ENCODE measurements around the gene ADAMTS1. TPM values are rescaled to one million over a fixed set of nuclear protein-coding genes. Genes with fewer than 3 reads are reported as not detected.

ADAMTS1 gene
- total and polyA plus RNA-seq, 2 of the 4 experiments (the other 2 are of a cell fraction), result 116 to 317 TPM

DNA sequence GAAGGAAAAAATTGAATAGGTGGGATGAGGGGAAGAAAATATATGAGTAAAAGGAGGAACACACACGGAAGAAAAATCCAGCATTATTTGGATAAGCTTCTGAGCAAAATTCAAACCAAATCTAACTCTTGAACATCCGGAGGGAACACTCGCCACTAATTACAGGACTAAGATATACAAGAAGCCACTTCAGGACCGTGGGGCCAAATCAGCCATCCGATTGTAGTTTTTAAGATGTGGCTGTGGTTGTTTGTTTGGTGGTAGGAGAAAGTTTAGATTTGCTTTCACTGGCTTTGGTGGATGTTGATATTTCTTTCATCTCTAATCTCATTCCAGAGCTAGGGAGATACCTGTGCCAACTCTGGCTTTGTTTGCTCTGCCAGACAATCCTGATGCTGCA is 43.7 kb upstream of the ADAMTS1 start:
- Histone ChIP-seq H3K14ac (replicated peaks; ENCODE audit: low read depth, low read length) (no peak overlapping the region), H4K91ac (ENCODE audit: insufficient read depth, low read depth, low read length) (no peak overlapping the region), H2AK9ac (replicated peaks; ENCODE audit: low read depth, low read length, poor library complexity) (no peak overlapping the region), H3K36me3 (ENCODE audit: control insufficient read depth, insufficient read depth, low read length) (no peaks in the 10 kb centered on the region), H3K27me3 (ENCODE audit: control insufficient read depth, insufficient read depth, low read length) (no peaks in the 10 kb centered on the region), H2BK20ac (ENCODE audit: low read depth, low read length) (no peak overlapping the region), H4K8ac (ENCODE audit: low read depth in 2 of 2, low read length in 2 of 2) (no peak overlapping the region), H3K27ac (ENCODE audit: insufficient read depth, low read length) (no peak overlapping the region), H2BK120ac (ENCODE audit: low read depth, low read length) (no peak overlapping the region), H3K4me3 (ENCODE audit: insufficient read depth, low read depth, low read length) (no peak overlapping the region), H2AFZ (replicated peaks; ENCODE audit: low read length, poor library complexity) (no peak overlapping the region), H4K20me1 (ENCODE audit: insufficient read depth, low read length) (no peaks in the 10 kb centered on the region), H3K56ac (ENCODE audit: extremely low read depth, insufficient read depth, low read length) (no peak overlapping the region), H3K4me2 (ENCODE audit: low read depth, low read length) (no peak overlapping the region), H2BK15ac (ENCODE audit: low read depth, low read length) (no peak overlapping the region), H4K5ac (ENCODE audit: low read depth, low read length) (no peak overlapping the region), H3K9me1 (ENCODE audit: insufficient read depth, low read length) (no peaks in the 10 kb centered on the region), H3K4ac (ENCODE audit: low read depth, low read length) (no peak overlapping the region), H3K4me1 (ENCODE audit: control insufficient read depth, insufficient read depth, low read length) (peaks cover 2% of the 10 kb centered on the region; the same call in 1 of the 2 replicates), H2BK5ac (ENCODE audit: low read depth, low read length, poor library complexity, severe bottlenecking) (no peak overlapping the region), H3K18ac (ENCODE audit: low read depth, low read length) (no peak overlapping the region), H3K79me1 (ENCODE audit: low read depth in 1 of 2, low read length in 2 of 2) (no peaks in the 10 kb centered on the region), H3K9me3 (ENCODE audit: control insufficient read depth, insufficient read depth, low read length) (no peaks in the 10 kb centered on the region), H2AK5ac (ENCODE audit: low read depth, low read length) (no peak overlapping the region), H3K9ac (ENCODE audit: low read depth, low read length) (no peak overlapping the region), H3K23ac (ENCODE audit: low read depth, low read length) (no peak overlapping the region)
- ChIA-PET POLR2A (ENCODE audit: unreplicated experiment) (no interaction called here), CTCF (interaction anchor here (1.0 to 1.2 kb wide), 2 partner anchors 12 to 62 kb away, joined by 3 read pairs; no protein-coding TSS in a partner anchor)
- dilution Hi-C loops (cut with HindIII; ENCODE audit: low sequenced_read_pairs, unreplicated experiment) (no loop called here), in situ Hi-C loops (cut with MboI; ENCODE audit: low sequenced_read_pairs) (no loop called here), intact Hi-C loops (cut with micrococcal nuclease) (no loop called here)
- no TSS peak for BruUV-seq (replicated peaks)
- TF ChIP-seq BHLHE40 (IDR thresholded peaks at IDR 0.05; ENCODE audit: low read depth, low read length), result no peak
- TF ChIP-seq POLR2A (IDR thresholded peaks at IDR 0.05; ENCODE audit: low read depth, low read length), result no peak
- no peak for TF ChIP-seq RFX5 (IDR thresholded peaks at IDR 0.05; ENCODE audit: low read depth, low read length)
- no peak for TF ChIP-seq CHD1 (IDR thresholded peaks at IDR 0.05; ENCODE audit: low read depth, low read length)
- TF ChIP-seq NFE2L2 (IDR thresholded peaks at IDR 0.05; ENCODE audit: low read depth, low read length), result no peak
- TF ChIP-seq SMC3 (IDR thresholded peaks at IDR 0.05; ENCODE audit: low read depth, low read length), result no peak
- TF ChIP-seq, protein P1, sequence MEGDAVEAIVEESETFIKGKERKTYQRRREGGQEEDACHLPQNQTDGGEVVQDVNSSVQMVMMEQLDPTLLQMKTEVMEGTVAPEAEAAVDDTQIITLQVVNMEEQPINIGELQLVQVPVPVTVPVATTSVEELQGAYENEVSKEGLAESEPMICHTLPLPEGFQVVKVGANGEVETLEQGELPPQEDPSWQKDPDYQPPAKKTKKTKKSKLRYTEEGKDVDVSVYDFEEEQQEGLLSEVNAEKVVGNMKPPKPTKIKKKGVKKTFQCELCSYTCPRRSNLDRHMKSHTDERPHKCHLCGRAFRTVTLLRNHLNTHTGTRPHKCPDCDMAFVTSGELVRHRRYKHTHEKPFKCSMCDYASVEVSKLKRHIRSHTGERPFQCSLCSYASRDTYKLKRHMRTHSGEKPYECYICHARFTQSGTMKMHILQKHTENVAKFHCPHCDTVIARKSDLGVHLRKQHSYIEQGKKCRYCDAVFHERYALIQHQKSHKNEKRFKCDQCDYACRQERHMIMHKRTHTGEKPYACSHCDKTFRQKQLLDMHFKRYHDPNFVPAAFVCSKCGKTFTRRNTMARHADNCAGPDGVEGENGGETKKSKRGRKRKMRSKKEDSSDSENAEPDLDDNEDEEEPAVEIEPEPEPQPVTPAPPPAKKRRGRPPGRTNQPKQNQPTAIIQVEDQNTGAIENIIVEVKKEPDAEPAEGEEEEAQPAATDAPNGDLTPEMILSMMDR (conservative IDR thresholded peaks at IDR 0.05; ENCODE audit: low read depth, low read length), result no peak
- no peak for TF ChIP-seq CEBPB (IDR thresholded peaks at IDR 0.05; ENCODE audit: low read depth, low read length)
- TF ChIP-seq RAD21 (IDR thresholded peaks at IDR 0.05; ENCODE audit: low read length), result no peak
- TF ChIP-seq FOS (IDR thresholded peaks at IDR 0.05; ENCODE audit: low read depth, low read length), result no peak
- TF ChIP-seq MAFK (IDR thresholded peaks at IDR 0.05; ENCODE audit: low read depth, low read length), result no peak
- TF ChIP-seq MXI1 (IDR thresholded peaks at IDR 0.05; ENCODE audit: borderline replicate concordance, low read depth, low read length), result no peak
- no peak for TF ChIP-seq MAZ (IDR thresholded peaks at IDR 0.05; ENCODE audit: borderline replicate concordance, low read depth, low read length)
- TF ChIP-seq RCOR1 (IDR thresholded peaks at IDR 0.05; ENCODE audit: insufficient replicate concordance, low read length), result no peak
- TF ChIP-seq, protein P2, sequence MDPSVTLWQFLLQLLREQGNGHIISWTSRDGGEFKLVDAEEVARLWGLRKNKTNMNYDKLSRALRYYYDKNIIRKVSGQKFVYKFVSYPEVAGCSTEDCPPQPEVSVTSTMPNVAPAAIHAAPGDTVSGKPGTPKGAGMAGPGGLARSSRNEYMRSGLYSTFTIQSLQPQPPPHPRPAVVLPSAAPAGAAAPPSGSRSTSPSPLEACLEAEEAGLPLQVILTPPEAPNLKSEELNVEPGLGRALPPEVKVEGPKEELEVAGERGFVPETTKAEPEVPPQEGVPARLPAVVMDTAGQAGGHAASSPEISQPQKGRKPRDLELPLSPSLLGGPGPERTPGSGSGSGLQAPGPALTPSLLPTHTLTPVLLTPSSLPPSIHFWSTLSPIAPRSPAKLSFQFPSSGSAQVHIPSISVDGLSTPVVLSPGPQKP (IDR thresholded peaks at IDR 0.05; ENCODE audit: borderline replicate concordance, low read depth, low read length), result no peak
- TF ChIP-seq, protein P3, sequence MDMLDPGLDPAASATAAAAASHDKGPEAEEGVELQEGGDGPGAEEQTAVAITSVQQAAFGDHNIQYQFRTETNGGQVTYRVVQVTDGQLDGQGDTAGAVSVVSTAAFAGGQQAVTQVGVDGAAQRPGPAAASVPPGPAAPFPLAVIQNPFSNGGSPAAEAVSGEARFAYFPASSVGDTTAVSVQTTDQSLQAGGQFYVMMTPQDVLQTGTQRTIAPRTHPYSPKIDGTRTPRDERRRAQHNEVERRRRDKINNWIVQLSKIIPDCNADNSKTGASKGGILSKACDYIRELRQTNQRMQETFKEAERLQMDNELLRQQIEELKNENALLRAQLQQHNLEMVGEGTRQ (IDR thresholded peaks at IDR 0.05; ENCODE audit: low read depth, low read length), result no peak
- ATAC-seq (ENCODE audit: low read depth) (no peak), DNase-seq (no peak)
- WGBS, 2 experiments (ENCODE audit: extremely low coverage in 2 of 2, insufficient read length in 1 of 2), result 100% methylated on average over 1 of the region's 5 CpGs; no CpG with 5 or more reads in 1 of the 2 experiments
